ENCODE measurements around the gene TRDN. TPM values are rescaled to one million over a fixed set of nuclear protein-coding genes. Genes with fewer than 3 reads are reported as not detected.

TRDN gene
- total RNA-seq, 1 experiment from 2014 or later = 39.8 TPM

DNA sequence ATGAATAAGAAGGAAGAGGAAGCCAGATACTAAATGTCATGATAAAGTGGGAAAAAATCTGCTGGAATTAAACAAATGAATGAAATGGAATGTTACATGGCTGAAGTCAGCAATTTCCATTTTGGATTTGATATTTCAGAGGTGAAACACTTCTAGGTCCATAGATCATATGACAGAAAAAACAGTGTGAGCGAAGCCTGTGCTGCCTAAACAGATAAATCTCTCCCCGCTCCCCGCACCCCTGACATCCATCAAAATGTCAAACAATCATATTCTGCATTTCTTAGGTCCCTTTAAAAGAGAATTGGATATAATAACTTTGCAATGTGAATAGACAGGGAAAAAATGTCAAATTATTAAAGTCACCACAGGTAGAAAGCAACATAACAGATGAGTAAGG lies 26.0 kb upstream of the TRDN start (continued):
- TF ChIP-seq, protein P1, sequence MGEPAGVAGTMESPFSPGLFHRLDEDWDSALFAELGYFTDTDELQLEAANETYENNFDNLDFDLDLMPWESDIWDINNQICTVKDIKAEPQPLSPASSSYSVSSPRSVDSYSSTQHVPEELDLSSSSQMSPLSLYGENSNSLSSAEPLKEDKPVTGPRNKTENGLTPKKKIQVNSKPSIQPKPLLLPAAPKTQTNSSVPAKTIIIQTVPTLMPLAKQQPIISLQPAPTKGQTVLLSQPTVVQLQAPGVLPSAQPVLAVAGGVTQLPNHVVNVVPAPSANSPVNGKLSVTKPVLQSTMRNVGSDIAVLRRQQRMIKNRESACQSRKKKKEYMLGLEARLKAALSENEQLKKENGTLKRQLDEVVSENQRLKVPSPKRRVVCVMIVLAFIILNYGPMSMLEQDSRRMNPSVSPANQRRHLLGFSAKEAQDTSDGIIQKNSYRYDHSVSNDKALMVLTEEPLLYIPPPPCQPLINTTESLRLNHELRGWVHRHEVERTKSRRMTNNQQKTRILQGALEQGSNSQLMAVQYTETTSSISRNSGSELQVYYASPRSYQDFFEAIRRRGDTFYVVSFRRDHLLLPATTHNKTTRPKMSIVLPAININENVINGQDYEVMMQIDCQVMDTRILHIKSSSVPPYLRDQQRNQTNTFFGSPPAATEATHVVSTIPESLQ (CRISPR knock-in tag; IDR thresholded peaks at IDR 0.05) = no peak
- no peak for TF ChIP-seq ZNF671 (CRISPR knock-in tag; IDR thresholded peaks at IDR 0.05)
- TF ChIP-seq ZNF423 (CRISPR knock-in tag; IDR thresholded peaks at IDR 0.05) = no peak
- TF ChIP-seq ZNF138 (CRISPR knock-in tag; conservative IDR thresholded peaks at IDR 0.05) = no peak
- no peak for TF ChIP-seq TCF7 (CRISPR knock-in tag; IDR thresholded peaks at IDR 0.05; ENCODE audit: low read depth)
- no peak for TF ChIP-seq MXD4 (CRISPR knock-in tag; IDR thresholded peaks at IDR 0.05; ENCODE audit: borderline replicate concordance)
- no peak for TF ChIP-seq NR2C2 (CRISPR knock-in tag; IDR thresholded peaks at IDR 0.05)
- TF ChIP-seq JAZF1 (CRISPR knock-in tag; IDR thresholded peaks at IDR 0.05) = no peak
- TF ChIP-seq, protein P2, sequence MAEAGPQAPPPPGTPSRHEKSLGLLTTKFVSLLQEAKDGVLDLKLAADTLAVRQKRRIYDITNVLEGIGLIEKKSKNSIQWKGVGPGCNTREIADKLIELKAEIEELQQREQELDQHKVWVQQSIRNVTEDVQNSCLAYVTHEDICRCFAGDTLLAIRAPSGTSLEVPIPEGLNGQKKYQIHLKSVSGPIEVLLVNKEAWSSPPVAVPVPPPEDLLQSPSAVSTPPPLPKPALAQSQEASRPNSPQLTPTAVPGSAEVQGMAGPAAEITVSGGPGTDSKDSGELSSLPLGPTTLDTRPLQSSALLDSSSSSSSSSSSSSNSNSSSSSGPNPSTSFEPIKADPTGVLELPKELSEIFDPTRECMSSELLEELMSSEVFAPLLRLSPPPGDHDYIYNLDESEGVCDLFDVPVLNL (CRISPR knock-in tag; IDR thresholded peaks at IDR 0.05; ENCODE audit: borderline replicate concordance, low read depth) = no peak

DNA sequence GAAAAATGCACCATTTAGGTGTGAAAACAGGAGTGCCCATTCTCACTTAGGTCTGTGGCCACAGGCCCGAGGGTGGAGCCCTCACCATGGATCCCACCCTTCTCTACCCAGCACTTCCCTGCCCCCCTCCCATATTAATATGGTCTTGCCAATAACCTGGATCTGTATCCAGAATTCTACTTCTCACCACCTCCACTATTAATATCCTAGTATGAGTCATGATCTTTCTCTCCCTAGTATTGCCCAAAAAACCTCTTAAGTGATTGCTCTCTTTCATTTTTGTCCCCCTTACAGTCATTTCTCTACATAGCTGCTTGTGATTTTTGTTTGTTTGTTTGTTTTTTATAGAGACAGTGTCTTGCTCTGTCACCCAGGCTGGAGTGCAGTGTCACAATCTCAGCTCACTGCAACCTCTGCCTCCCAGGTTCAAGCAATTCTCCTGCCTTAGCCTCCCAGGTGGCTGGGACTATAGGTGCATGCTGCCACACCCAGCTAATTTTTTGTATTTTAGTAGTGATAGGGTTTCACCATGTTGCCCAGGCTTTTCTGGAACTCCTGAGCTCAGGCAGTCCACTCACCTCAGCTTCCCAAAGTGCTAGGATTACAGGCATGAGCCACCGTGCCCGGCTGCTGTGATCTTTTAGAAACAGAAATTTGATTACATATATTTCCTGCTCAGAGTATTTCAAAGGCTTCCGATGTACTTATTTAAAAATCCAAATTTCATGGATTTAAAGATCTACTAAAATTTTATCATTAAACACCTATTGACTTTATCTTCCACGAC lies 24.5 kb upstream of the TRDN start:
- POLR2A ChIA-PET = no interaction called here
- no peak for DNase-seq (ENCODE audit: low spot score)
- Mint-ChIP-seq H3K36me3 (no peaks in the 10 kb centered on the region), H3K27ac (no peak overlapping the region), H3K4me3 (no peak overlapping the region), H3K9me3 (peaks cover under 1% of the 10 kb centered on the region; the same call in 1 of the 2 replicates), H3K4me1 (peaks cover 11% of the 10 kb centered on the region), H3K27me3 (ENCODE audit: low read depth) (no peaks in the 10 kb centered on the region)
- ATAC-seq = no peak
- TF ChIP-seq ETV6 (CRISPR knock-in tag; IDR thresholded peaks at IDR 0.05) (no peak), ZBTB21 (CRISPR knock-in tag; IDR thresholded peaks at IDR 0.05; ENCODE audit: borderline replicate concordance) (no peak), ZNF121 (CRISPR knock-in tag; IDR thresholded peaks at IDR 0.05) (no peak), ZNF671 (CRISPR knock-in tag; IDR thresholded peaks at IDR 0.05) (no peak), NFATC4 (CRISPR knock-in tag; IDR thresholded peaks at IDR 0.05) (no peak), MYBL2 (CRISPR knock-in tag; IDR thresholded peaks at IDR 0.05) (no peak), ZNF219 (CRISPR knock-in tag; IDR thresholded peaks at IDR 0.05; ENCODE audit: borderline replicate concordance) (no peak), NR3C1 (CRISPR knock-in tag; conservative IDR thresholded peaks at IDR 0.05; ENCODE audit: low read depth) (no peak), ZNF423 (CRISPR knock-in tag; IDR thresholded peaks at IDR 0.05) (no peak), NR2C2 (CRISPR knock-in tag; IDR thresholded peaks at IDR 0.05) (no peak), JUN (CRISPR knock-in tag; IDR thresholded peaks at IDR 0.05) (no peak), FOXP1 (CRISPR knock-in tag; IDR thresholded peaks at IDR 0.05; ENCODE audit: borderline replicate concordance) (no peak), JAZF1 (CRISPR knock-in tag; IDR thresholded peaks at IDR 0.05) (no peak), PRRX2 (CRISPR knock-in tag; IDR thresholded peaks at IDR 0.05) (no peak), ZNF416 (CRISPR knock-in tag; IDR thresholded peaks at IDR 0.05) (no peak)
- TF ChIP-seq, protein P3, sequence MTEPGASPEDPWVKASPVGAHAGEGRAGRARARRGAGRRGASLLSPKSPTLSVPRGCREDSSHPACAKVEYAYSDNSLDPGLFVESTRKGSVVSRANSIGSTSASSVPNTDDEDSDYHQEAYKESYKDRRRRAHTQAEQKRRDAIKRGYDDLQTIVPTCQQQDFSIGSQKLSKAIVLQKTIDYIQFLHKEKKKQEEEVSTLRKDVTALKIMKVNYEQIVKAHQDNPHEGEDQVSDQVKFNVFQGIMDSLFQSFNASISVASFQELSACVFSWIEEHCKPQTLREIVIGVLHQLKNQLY (CRISPR knock-in tag; IDR thresholded peaks at IDR 0.05) = no peak
- TF ChIP-seq, protein P4, sequence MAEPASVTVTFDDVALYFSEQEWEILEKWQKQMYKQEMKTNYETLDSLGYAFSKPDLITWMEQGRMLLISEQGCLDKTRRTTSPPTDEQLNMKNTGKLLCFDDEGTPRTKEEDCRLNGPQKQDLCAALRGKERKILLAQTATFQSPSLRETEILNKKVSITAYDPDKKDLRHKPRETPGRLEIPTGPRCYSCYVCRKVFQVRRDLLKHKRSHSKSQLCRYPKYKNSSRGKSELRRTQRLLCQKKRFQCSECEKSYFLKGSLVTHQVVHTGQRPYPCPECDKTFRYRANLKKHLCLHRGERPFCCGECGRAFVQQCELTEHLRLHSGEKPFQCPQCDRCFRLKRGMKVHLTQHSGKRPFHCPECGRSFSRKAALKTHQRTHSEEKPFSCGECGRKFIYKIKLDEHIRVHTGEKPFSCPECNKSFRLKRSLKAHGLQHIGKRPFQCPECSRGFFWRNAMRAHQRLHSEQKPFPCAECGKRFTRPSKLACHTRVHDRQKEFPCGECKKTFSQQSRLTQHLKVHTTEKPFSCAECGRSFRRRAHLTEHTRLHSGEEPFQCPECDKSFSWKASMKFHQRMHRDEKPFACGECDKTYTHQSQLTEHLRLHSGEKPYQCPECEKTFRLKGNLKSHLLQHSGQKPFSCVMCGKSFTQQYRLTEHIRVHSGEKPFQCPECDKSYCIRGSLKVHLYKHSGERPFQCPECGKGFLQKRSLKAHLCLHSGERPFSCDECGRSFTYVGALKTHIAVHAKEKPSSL (CRISPR knock-in tag; conservative IDR thresholded peaks at IDR 0.05) = no peak
- TF ChIP-seq, protein P2 (CRISPR knock-in tag; IDR thresholded peaks at IDR 0.05; ENCODE audit: borderline replicate concordance, low read depth) = no peak
- TF ChIP-seq, protein P5, sequence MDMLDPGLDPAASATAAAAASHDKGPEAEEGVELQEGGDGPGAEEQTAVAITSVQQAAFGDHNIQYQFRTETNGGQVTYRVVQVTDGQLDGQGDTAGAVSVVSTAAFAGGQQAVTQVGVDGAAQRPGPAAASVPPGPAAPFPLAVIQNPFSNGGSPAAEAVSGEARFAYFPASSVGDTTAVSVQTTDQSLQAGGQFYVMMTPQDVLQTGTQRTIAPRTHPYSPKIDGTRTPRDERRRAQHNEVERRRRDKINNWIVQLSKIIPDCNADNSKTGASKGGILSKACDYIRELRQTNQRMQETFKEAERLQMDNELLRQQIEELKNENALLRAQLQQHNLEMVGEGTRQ (CRISPR knock-in tag; IDR thresholded peaks at IDR 0.05) = no peak
- CTCF ChIA-PET = no interaction called here
